Fibroblast of the aortic adventitia (primary cell): ENCODE data around the gene SLC35A4. TPM values are rescaled to one million over a fixed set of nuclear protein-coding genes. Genes with fewer than 3 reads are reported as not detected.
"Not testable (repeated sequence)": the region's sequence is repeated elsewhere in the genome, so short reads cannot be mapped to it uniquely, and the experiment has no call there.

ENCODE experiments used
- DNase-seq: peaks from one replicate; pipeline ENCODE4 v3.0.0-alpha.2; 2010; ENCODE audit warnings: low read depth
- H3K4me3 ChIP-seq: 2 replicates; pipeline ENCODE4 v1.5.1; 2011; ENCODE audit warnings: low read depth, mild to moderate bottlenecking, control low read depth, low read length, moderate library complexity
- CTCF ChIP-seq: IDR thresholded peaks from 2 replicates; pipeline ENCODE4 v1.5.1; 2011; ENCODE audit warnings: mild to moderate bottlenecking, low read length, control low read depth, inconsistent platforms; ENCODE audit not compliant: insufficient read depth
- total RNA-seq: library from RNA; depleted of rRNA; stranded (reverse); fragments of >200 nt; gene quantifications from 2 replicates; pipeline ENCODE4 v1.2.3, GENCODE V29; 2012; ENCODE audit warnings: low replicate concordance

Gene SLC35A4
- total RNA-seq, 1 donor: 28.0 TPM

- no peak for TF ChIP-seq CTCF
- H3K4me3 ChIP-seq: no peak overlapping the region
- no peak for DNase-seq
These were observed 29.5 kb downstream of the SLC35A4 start for GRCh38 chr5:140594169-140594568.

- TF ChIP-seq CTCF: no peak
- no peak for DNase-seq
- H3K4me3 ChIP-seq: no peak overlapping the region
These were observed 31.1 kb downstream of the SLC35A4 start for GRCh38 chr5:140595538-140596300.

- TF ChIP-seq CTCF: no peak
- peak; percentile 59 for DNase-seq
- H3K4me3 ChIP-seq: no peak overlapping the region
These were observed 31.7 kb downstream of the SLC35A4 start for GRCh38 chr5:140596321-140596741.

GRCh38 chr5:140598836-140599235 lies 34.2 kb downstream of the SLC35A4 start:
- no peak for DNase-seq
- H3K4me3 ChIP-seq: no peak overlapping the region
- TF ChIP-seq CTCF: no peak

DNA sequence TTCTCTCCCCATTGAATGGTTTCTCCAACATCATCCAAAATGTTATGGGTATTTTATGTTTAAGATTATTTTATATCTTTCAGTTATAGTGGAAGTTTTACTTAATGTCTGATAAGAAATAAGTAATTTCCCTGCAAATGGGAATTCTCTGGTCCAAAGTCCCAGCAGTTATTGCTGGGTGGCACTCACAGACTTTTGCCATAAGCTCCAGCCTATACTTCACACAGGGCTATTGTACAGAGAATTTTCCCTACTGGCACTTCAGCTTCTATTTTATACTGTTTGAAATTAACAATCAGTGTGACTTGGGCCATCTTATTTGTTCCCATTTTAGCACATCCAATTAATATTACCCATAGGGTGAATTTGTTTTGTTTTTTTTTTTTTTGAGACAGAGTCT lies 35.5 kb downstream of the SLC35A4 start:
- H3K4me3 ChIP-seq: no peak overlapping the region
- no peak for DNase-seq
- no peak for TF ChIP-seq CTCF

DNA sequence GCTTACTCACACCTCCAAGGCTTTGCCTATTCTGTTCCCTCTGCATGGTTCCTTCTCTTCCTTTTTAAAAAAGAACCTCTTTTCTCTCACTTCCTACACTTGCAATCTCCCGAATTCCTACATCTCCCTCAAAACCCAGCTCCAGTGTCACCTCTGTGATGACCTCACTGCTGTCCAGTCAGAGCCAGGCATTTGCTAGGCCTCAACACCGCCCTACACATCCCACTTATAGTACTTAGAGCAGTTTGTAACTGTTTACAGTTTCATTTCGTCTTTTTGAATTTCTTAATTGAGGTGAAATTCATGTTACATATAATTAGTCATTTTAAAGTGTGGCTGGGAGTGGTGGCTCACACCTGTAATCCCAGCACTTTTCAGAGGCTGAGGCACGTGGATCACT lies 37.5 kb downstream of the SLC35A4 start:
- TF ChIP-seq CTCF: no peak
- DNase-seq: no peak
- H3K4me3 ChIP-seq: no peak overlapping the region

- H3K4me3 ChIP-seq, DNase-seq: not testable (repeated sequence)
These were observed 38.7 kb downstream of the SLC35A4 start for GRCh38 chr5:140603446-140603698.
